HG03571 (cell line): ENCODE results near the gene VPS41.

Experiments
- ATAC-seq: cut with Tn5 transposase; IDR thresholded peaks from one replicate; pipeline ENCODE4 v1.9.1; 2021; ENCODE audit not compliant: unreplicated experiment

The VPS41 gene

DNA sequence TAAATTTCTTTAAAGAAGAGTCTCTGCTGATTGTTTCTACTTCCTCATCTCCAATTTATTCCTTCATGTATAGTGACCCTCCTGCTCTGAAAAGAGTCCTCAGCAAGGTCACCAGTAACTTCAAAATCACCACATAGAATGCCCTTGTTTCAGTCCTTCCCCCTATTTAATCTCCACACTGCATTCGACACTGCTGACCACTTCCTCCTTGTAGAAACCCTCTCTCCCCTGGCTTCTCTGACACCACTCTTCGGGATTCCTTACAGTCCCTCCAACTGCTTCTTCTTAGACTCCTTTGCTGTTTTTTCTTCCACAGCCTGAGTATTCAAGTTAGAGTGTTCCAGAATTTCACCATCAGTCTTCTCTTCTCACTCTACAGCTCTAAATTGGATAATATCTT, 89.5 kb downstream of the VPS41 start:
- ATAC-seq, result no peak

DNA sequence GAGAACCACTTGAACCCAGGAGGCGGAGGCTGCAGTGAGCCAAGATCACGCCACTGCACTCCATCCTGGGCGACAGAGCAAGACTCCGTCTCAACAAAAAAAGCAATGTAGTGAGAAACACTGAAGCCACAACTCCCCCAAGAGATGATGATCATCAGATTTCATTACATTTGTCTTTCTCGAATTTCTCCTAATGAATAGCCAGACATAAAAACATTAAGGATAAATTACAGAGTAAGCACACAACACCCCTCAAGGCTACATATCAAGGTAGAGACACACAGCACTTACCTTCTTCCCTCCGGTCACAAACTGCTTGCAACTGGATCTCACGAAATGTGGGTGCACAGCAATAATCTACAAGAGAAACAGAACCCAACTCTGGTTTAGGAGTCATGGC, 91.5 kb downstream of the VPS41 start:
- ATAC-seq, result no peak

DNA sequence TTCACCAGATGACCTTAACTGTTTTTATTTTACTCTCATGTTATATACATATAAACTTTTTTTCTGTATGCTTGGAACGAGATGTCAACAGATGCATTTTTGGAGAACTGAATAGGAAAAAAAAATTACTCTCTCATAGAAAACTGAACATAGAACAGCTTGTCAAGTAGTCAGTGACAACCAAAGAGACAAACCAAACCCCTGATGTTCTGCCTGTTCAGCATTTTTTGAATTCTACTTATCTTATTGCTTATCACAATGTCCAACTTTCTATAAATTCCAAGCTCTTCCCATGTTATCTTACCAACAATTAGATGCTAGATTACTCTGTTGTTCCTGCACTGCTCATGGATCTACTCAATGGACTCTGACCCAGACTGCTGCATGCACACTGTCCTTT, 95.2 kb downstream of the VPS41 start:
- no peak for ATAC-seq

DNA sequence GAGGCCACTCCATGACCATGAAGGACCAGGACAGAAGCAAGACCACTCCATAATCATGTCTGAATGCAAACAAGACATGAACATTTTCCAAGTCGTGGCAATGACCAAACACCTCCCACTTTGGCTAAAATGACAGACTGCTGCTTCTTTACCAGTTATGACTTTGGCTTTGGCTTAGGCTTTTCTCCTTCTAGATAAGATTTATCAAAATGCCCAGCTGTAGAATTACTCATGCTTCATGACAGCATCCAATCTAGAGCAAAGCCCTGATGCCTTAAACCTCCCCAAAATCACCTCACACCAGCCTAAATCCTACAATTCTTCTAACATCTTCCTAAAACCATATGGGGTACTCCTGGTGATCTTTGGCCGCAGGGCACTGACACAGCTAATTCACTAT, 102.1 kb downstream of the VPS41 start:
- ATAC-seq, result no peak

DNA sequence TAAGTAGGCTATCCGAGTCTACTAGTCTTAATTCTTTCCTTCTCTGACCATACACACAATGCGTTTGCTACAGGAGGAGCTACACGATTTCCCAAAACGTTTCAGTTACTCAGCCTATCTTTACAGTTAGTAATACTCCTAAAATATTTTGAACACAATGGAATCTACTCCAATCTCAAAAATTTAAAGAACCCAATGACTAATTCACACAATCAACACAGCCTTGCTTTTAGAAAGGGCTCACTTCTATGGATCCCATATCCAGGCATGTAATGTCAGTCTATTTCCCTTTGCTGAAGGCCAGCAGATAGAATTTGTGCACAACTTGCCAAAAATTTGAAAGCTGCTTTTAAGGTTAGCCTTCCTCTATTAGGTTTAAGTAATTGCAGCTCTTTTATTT, 107.2 kb downstream of the VPS41 start:
- no peak for ATAC-seq

DNA sequence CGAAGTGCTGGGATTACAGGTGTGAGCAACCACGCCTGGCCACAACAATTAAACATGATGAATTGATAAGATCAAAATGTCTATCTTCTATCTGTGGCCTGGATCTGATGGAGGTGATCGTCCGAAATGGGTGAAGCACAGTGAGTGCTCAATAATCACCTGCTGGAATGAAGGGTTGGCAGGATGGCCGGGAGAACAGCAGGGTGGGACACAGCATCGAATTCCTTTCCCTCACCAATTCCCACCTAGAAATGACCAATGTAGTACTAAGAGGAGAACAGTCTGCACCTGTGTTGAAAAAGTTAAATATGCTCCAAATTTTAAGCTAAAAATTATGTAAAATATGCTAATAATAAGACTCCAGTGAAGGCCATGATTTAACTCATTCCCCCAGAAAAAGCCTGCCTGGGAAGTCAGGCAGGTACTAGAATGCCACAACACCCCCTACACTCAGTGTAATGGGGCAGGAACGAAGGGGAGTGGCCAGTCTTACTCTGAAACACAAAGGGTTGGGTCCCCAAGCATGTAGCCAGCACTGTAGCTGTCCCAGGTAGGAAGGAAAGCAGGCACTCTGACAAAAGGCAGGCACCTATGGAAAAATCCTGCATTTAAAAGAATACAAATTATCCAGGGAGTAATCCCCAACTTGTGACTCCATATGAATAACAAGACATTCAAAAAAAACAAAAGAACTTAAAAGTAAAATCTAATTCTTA, 110.3 kb downstream of the VPS41 start:
- ATAC-seq, result no peak

DNA sequence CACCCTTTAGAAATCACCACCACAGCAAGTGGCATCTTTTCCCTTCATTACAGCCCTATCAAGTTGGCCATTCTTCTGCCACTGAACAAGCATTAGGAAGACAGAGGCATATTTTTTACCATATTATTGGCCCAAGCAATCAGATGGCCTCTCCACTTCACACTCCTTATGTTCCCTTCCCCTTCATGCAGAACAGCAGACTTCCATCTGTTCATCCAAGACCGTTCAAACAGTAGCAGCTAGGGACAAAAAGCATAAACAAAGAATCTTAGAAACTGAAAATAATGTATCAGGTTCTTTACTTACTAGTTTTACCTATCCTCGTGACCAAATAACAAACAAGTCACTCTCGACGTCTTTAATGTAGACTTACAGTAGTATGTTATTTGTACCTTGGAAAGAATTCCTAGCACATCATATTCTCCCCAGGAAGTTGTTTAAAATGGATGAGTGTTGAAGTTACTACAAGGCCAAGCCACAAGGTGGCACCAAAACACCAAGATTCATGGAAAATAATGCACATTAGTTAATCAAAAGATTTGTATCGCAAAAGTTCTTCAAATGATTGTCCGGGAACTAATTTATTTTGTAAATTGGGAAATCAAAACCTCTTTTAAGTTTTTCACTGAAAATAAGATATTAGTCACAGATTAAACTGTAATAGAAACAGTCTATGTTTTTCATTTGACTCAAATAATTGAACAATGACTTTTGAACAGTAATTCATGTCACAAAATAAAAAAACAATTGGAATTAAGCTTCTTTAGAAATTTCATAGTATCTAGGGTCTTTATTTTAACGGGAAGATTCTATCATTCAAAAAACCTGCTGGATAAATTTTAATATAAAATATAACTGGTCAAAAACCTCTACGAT, 112.1 kb downstream of the VPS41 start:
- no peak for ATAC-seq

DNA sequence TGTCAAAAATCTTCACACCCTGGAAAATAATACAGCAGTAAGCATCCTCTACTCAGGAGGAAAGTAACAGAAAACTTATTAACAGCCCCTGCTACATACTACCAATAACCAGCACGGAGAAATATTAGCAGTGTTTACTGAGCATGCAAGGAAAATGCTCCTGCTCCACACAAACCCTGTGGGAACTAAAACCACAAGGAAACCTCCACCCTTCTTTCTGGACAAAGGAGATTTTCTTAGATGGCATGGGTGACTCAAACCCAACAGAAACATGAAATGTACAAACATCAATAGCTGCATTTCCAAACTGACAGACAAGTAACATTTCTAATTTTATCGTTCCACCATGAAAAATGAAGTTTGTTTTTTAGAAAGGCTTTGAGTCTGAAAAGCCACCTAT, 113.4 kb downstream of the VPS41 start:
- no peak for ATAC-seq

DNA sequence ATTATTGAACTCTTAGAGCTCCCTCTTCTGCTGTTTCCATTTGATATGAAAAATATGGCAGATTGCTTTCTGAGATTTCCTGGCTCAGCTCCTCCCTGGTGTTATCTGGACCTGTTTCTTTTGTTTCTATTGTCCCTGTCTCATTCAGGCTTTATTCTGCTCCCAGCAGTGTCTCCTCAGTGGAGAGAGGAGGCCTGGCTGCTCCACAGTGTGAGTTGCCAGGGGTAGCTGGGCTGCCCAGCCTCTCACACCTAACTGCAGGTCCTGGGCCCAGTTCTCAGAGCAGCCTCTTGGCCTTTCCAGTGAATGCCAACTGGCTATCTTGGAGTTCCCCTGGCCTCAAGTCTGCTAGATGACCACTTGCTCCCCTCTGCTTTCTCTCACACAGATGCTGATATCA, 127.0 kb downstream of the VPS41 start:
- no peak for ATAC-seq

DNA sequence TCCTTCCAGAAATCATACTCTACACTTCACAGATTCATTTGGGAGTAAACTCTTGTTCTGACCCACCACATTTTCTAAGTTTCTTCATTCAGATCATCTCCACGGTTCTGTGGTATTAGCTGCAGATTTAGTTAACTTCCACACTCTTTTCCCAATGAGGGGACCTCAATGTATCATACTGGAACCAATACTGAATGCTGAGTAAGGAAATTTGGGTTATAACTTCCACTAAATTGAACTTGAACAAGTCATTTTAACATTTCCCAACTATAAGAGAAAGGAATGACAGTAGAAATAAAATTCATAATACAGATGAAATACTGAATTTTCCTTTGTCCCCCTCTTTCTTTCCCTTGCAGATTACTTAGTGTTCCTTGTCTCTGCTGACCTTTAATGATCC, 131.4 kb downstream of the VPS41 start:
- ATAC-seq, result no peak

DNA sequence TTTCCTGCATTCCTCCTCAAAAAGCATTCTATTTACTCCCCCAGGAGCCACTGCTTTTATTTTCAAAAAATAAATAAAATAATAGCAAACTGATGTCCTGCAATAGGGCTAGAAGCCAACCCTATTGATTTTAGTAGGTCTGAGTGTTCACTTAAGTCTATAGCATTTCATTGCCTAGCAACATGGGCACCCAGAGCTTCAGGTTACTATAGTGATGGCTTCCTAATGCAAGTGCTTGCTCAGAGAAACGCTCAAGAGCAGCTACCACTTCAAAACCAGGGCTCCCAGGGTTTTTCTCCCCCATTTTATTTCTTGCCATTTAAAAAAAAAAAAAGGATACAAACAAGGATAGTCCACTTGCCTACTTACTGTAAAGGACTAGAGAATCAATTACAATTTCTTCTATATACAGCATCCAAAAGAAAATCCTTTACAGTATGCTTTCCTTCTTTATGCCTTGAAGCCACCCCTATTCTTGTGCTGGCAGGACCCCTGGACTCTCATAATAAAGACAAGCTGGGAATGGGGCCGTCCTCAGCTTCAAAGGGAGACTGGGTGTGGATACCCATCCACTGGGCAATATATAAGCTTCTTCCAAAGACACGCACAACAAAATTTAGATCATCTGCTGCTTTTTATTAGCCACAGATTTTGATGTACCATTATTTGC, 133.3 kb downstream of the VPS41 start:
- ATAC-seq, result no peak

DNA sequence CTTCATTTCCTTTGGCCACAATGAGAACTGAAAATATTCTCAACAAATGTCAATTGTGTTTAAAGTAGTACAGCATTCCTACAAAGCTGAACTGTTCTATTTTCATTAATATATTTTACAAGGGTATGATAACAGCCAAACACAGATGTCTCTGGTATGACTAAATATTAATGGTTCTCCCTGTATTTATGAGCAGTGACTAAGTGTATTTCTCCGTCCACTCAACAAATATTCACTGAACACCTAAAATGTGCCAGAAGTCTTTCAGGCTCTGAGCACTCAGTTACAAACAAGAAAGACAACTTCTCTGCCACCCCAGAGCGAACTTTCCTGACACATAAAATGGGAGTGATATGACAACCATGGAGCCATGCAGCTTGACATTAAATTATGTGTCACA, 135.6 kb downstream of the VPS41 start:
- no peak for ATAC-seq

DNA sequence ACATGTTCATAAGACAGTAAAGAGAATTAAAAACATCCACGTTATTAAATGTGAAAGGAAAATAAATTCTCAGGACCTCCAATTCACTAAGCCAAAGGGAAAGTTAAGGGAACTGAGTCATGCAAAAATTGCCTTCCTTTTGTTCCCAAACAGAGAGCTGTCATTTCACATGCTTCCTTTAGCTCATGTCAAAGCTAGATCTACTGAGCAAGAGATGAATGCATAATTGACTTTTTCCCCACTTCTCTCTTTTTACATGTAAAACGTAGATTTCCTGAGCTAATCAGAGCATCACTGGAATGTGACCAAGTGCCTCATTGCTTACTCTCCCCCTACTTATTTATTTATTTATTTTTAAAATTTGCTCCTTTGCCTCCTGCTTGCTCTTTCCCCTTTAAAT, 148.8 kb downstream of the VPS41 start:
- no peak for ATAC-seq

DNA sequence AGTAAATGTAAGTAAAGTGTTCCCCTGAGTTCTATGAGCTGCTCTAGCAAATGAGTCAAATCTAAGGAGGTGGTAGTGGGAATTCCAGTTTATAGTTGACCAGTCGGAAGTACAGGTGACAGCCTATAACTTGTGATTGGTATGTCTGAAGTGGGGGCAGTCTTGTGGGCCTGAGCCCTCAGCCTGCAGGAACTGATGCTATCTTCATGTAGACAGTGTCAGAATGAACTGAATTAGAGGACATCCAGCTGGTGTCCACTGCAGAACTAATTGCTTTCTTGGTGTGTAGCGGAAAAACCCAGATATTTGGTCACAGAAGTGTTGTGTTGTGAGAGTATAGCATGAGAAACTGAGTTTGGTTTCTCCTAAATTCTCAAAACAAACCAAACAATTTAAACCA, 150.0 kb downstream of the VPS41 start:
- ATAC-seq, result no peak

DNA sequence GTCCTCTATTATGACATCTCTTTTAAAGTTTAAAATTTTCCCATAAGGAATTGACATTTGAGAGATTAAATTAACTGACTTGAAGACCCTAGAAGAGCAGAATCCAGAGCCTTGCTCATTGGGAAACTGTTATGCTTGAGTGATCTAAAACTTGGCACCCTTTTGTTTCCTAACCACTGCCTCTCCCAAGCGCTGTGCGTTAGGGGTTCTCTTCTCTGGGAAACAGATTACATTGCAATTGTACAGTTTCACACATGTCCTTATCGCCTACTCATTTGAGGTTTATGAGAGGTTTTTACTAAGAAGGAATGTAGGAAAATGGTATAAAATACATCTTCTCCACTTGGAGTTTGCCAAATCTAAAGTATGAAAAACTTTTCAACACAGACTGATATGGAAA, 151.1 kb downstream of the VPS41 start:
- ATAC-seq, result no peak

DNA sequence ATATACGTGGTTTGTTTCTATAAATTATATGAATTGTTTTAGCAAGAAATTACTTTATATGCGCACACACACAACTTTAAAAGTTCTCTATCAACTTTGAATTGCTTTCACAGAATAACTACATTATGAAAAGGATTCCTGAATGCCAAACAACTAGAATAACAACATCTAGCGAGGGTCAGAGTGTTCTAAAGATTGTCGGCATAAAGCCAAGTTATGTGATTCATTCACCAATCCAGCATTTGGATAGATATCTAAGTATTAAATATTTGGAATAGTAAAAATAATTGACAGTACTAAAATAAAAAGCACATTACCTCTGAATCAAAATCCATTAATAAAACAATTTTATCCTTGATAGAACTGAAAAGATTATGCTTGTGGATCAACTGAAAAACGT, 152.5 kb downstream of the VPS41 start:
- no peak for ATAC-seq

DNA sequence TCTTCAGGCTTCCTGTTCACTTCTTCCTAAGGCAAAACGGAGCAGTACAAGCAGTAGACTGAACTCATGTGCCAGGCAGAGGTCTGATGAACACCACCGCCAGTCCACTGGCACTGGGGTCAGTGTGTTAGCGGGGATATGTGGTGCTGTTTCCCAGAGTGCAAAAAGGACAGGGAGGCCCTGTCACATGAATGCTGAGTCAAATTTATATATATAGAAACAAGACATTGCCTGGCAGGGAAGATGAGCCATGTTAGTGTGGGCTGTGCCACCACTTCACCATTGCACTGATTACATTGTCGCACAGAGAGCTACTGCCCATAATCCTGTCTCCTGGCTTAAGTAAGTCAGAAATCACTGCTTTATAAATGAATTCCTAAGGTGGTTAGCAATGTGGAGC, 155.6 kb downstream of the VPS41 start:
- ATAC-seq, result no peak

DNA sequence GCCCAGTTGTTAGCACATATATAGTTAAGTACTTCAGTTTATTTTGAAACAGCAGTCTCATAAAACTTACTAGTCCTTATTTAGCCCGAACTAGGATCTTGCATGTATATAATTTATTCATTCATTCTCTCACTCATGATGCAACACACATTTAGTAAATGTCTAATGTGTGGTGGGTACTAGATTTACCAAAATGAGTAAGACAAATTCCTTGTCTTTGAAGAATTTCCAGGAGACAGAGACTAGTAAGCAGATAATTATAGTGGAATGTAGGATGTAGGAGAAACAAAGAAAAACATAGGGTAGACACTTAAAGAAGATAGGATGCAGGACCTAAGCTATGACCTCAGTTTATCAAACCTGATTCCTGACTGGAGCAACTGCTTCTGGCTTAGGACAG, 157.6 kb downstream of the VPS41 start:
- no peak for ATAC-seq

DNA sequence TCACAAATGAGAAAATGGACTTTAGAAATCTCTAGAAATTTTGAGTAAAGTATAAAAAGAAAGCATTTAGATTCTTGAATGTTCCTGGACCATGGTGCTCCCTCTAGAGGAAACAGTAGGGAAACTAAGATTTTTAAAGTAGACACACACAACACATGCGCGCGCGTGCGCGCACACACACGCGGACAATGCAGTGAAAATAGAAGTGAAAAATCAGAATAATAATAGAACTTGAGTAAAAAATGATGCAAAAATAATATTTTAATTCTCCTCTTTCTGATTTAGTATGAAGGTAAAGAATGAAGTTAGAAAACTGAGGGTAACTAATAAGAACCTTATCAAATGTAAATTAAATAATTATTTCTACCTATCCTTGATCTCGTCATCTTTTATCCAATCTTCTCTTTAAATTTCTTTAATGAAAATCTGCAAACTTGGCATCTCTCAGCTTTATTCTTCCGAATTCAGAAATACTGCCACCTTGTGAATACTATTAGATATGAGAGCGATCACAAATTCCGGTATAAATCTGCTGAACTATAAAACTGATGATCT, 160.9 kb downstream of the VPS41 start:
- ATAC-seq, result no peak

DNA sequence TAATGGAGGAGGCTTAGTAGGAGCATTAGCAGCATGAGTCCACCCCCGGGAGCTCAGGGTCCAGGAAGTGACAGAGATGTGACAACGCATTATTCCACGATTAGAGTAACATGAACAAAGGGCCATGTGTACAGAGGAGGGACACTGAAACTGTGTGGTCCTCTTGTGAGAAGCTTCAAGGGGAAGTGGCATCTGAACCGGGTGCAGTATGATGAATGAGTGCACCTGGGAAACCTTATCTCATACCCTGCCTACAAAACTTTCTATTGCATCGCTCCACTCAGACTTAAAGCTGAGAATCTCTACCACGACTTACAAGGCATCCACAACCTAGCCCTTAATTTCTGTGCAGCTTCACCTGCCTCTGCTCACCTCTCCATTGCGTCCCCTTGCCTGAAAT, 162.6 kb downstream of the VPS41 start:
- ATAC-seq, result no peak

DNA sequence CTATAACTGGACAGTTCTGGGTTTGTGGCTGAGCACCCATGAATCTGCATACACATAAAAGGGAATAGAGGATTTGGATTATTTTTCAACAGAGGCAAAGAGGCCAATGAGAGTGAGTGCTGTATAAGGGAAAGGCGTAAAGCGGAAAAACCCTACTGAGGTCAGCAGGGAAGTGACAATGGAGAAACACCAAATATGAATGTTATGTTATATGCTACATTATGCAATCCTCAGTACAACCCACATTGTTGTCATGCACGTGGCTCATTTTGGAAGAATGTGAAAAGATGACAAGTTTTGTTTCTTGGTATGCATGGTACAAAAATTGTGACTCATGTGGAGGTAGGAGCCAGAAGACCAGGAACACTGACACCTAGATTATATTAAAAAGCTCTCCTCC, 164.2 kb downstream of the VPS41 start:
- ATAC-seq, result no peak

DNA sequence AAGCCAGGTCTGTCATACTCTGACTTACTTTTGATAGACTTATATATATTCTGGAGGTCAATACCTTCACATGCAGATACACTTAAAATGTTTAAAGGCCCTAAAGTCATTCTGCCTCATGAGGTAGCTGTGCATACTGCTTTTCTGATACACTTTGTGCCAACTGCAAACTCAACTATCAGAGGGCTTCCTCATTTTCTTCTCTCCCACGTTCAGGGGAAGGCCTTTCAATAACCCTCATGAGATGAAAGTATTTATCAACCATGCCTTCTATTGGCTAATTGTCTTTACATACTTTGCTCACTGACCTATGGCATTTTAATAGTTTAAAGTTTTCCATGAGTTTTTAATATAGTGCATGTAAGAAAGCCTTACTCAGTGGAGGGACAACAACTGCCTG, 165.1 kb downstream of the VPS41 start:
- ATAC-seq, result no peak
